ENCODE data around the gene VMA21. TPM values are rescaled to one million over a fixed set of nuclear protein-coding genes. Genes with fewer than 3 reads are reported as not detected.

The VMA21 gene
- total RNA-seq, 1 experiment from 2014 or later, result 117 TPM

- no peak for TF ChIP-seq POLR2AphosphoS5 (IDR thresholded peaks at IDR 0.05; ENCODE audit: low read depth, low read length)
- no peak for TF ChIP-seq CTCF (IDR thresholded peaks at IDR 0.05)
- TF ChIP-seq REST (IDR thresholded peaks at IDR 0.05; ENCODE audit: insufficient read depth in 1 of 2, low read depth in 2 of 2, low read length in 1 of 2), result no peak
- TF ChIP-seq TCF7L2 (IDR thresholded peaks at IDR 0.05; ENCODE audit: low read depth, low read length), result no peak
- no peak for TF ChIP-seq SIN3A (IDR thresholded peaks at IDR 0.05; ENCODE audit: borderline replicate concordance, insufficient read depth, low read depth, low read length)
- Histone ChIP-seq H3K4me1 (ENCODE audit: control insufficient read depth, insufficient read depth, low read length) (no peaks in the 10 kb centered on the region), H3K27ac (ENCODE audit: low read length) (no peak overlapping the region), H3K4me3 (ENCODE audit: low read depth in 2 of 2, low read length in 2 of 2) (no peak overlapping the region), H3K27me3 (ENCODE audit: control insufficient read depth, insufficient read depth, low read length) (no peaks in the 10 kb centered on the region; the same call in 1 of the 2 replicates), H3K36me3 (ENCODE audit: control insufficient read depth, insufficient read depth, low read length) (no peaks in the 10 kb centered on the region), H3K9me3 (ENCODE audit: control insufficient read depth, insufficient read depth, low read depth, low read length) (no peaks in the 10 kb centered on the region)
- POLR2A ChIA-PET, result no interaction called here
- CTCF ChIA-PET, result no interaction called here
- no TSS peak for BruUV-seq (replicated peaks)
- DNase-seq (ENCODE audit: low read depth, low spot score), result no peak
- in situ Hi-C loops (cut with HindIII; ENCODE audit: low pct_unique_long_range_greater_than_20kb, low sequenced_read_pairs) (no loop called here), intact Hi-C loops (cut with micrococcal nuclease; ENCODE audit: unreplicated experiment) (no loop called here)
- no peak for ATAC-seq
Measured at GRCh38 chrX:151365579-151365978, 31.4 kb upstream of the VMA21 start.

GRCh38 chrX:151370906-151371305 lies 26.1 kb upstream of the VMA21 start:
- intact Hi-C loops (cut with micrococcal nuclease; ENCODE audit: unreplicated experiment) (no loop called here), in situ Hi-C loops (cut with HindIII; ENCODE audit: low pct_unique_long_range_greater_than_20kb, low sequenced_read_pairs) (no loop called here)
- TF ChIP-seq POLR2AphosphoS5 (IDR thresholded peaks at IDR 0.05; ENCODE audit: low read depth, low read length), result no peak
- TF ChIP-seq CTCF (IDR thresholded peaks at IDR 0.05), result no peak
- no peak for TF ChIP-seq TCF7L2 (IDR thresholded peaks at IDR 0.05; ENCODE audit: low read depth, low read length)
- no peak for TF ChIP-seq REST (IDR thresholded peaks at IDR 0.05; ENCODE audit: insufficient read depth in 1 of 2, low read depth in 2 of 2, low read length in 1 of 2)
- TF ChIP-seq SIN3A (IDR thresholded peaks at IDR 0.05; ENCODE audit: borderline replicate concordance, insufficient read depth, low read depth, low read length), result no peak
- CTCF ChIA-PET, result no interaction called here
- ATAC-seq, result no peak
- Histone ChIP-seq H3K27ac (ENCODE audit: low read length) (no peak overlapping the region), H3K27me3 (ENCODE audit: control insufficient read depth, insufficient read depth, low read length) (no peaks in the 10 kb centered on the region), H3K4me1 (ENCODE audit: control insufficient read depth, insufficient read depth, low read length) (no peaks in the 10 kb centered on the region), H3K36me3 (ENCODE audit: control insufficient read depth, insufficient read depth, low read length) (no peaks in the 10 kb centered on the region), H3K4me3 (ENCODE audit: low read depth in 2 of 2, low read length in 2 of 2) (no peak overlapping the region), H3K9me3 (ENCODE audit: control insufficient read depth, insufficient read depth, low read depth, low read length) (no peaks in the 10 kb centered on the region)
- no peak for DNase-seq (ENCODE audit: low read depth, low spot score)
- POLR2A ChIA-PET, result no interaction called here
- no TSS peak for BruUV-seq (replicated peaks)

Data from Panc1 (cell line).